ENCODE data around the gene CALR.

DNA sequence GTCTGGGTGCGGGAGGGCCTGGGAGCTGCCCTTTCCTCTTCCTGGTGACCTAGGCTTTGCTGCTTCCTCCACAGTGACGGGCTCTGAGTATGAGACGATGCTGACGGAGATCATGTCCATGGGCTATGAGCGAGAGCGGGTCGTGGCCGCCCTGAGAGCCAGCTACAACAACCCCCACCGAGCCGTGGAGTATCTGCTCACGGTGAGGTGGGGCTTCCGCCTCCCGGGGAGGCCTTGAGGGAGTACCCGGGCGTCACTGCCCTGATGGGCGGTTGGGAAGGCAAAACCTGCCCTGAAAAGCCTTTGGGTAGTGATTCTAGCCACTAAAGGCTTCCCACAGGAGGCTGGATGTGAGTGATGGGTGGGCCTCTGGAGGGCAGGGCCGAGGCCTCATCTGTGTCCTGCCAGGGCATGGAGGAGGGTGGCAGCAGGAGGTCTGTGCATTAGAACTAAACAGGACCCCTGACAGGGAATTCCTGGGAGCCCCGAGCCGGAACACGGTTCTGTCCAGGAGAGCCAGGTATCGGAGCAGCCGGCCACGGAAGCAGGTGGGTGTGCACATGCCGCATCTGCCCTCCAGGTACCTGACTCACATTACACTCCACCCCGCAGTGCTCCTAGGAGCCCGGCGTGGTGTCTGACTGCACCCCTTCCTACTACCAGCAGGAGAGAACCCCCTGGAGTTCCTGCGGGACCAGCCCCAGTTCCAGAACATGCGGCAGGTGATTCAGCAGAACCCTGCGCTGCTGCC, 10.4 kb downstream of the CALR start:
- no peak for TF ChIP-seq YY1 (IDR thresholded peaks at IDR 0.05; ENCODE audit: insufficient read depth, insufficient read length)
- TF ChIP-seq ZNF274 (IDR thresholded peaks at IDR 0.05; ENCODE audit: low read depth, low read length), result no peak

All from NT2/D1 (cell line).